Keratinocyte (primary cell): ENCODE measurements around the gene TOMM40. TPM values are rescaled to one million over a fixed set of nuclear protein-coding genes. Genes with fewer than 3 reads are reported as not detected.

Source experiments
- DNase-seq: peaks from one replicate; pipeline ENCODE4 v3.0.0-alpha.2; 2011; ENCODE audit warnings: low read depth, missing footprints, low spot score
- FAIRE-seq: peaks from 2 replicates; lab custom pipeline; 2011; peaks lifted over from hg19 to GRCh38; lab: Jason Lieb, UNC
- H2AFZ ChIP-seq: 2 replicates; pipeline ENCODE4 v1.6.0; 2012; ENCODE audit warnings: low read length, control low read depth, inconsistent platforms; ENCODE audit not compliant: control insufficient read depth
- H3K27ac ChIP-seq: 2 replicates; pipeline ENCODE4 v1.5.1; 2011; ENCODE audit warnings: low read length; ENCODE audit not compliant: control insufficient read depth, insufficient read depth
- H3K27me3 ChIP-seq: 3 replicates; pipeline ENCODE4 v1.6.0; 2011; ENCODE audit warnings: low read length; ENCODE audit not compliant: control insufficient read depth, insufficient read depth; ENCODE audit errors: extremely low read depth
- H3K36me3 ChIP-seq, 2 experiments: 2 replicates in 1 of 2; 3 replicates in 1 of 2; pipeline ENCODE4 v1.5.1; 2011; ENCODE audit warnings: low read length in 2 of 2, mild to moderate bottlenecking in 1 of 2; ENCODE audit not compliant: control insufficient read depth in 2 of 2, insufficient read depth in 2 of 2; ENCODE audit errors: extremely low read depth in 1 of 2
- H3K4me1 ChIP-seq: 3 replicates; pipeline ENCODE4 v1.5.1; 2011; ENCODE audit warnings: low read length; ENCODE audit not compliant: control insufficient read depth, insufficient read depth; ENCODE audit errors: extremely low read depth
- H3K4me2 ChIP-seq: 3 replicates; pipeline ENCODE4 v1.6.0; 2011; ENCODE audit warnings: low read depth, low read length; ENCODE audit not compliant: control insufficient read depth, insufficient read depth; ENCODE audit errors: extremely low read depth
- H3K4me3 ChIP-seq, 3 experiments: fragments of 200-600 bp in 1 of 3; sonication (generic) in 1 of 3; 2 replicates in 2 of 3; 3 replicates in 1 of 3; pipeline ENCODE4 v1.5.1; 2011 to 2016; ENCODE audit warnings: low read length in 3 of 3, mild to moderate bottlenecking in 3 of 3, control low read depth in 2 of 3, inconsistent platforms in 1 of 3, low read depth in 1 of 3, mixed read lengths in 1 of 3, mixed run types in 1 of 3, moderate library complexity in 1 of 3; ENCODE audit not compliant: control insufficient read depth in 2 of 3, insufficient read depth in 2 of 3; ENCODE audit errors: extremely low read depth in 1 of 3
- H3K79me2 ChIP-seq: 2 replicates; pipeline ENCODE4 v1.6.0; 2012; ENCODE audit warnings: low read length; ENCODE audit not compliant: control insufficient read depth, insufficient read depth
- H3K9ac ChIP-seq: 3 replicates; pipeline ENCODE4 v1.6.0; 2011; ENCODE audit warnings: low read length; ENCODE audit not compliant: control insufficient read depth, insufficient read depth; ENCODE audit errors: extremely low read depth
- H3K9me1 ChIP-seq: 3 replicates; pipeline ENCODE4 v1.6.0; 2011; ENCODE audit warnings: low read length; ENCODE audit not compliant: control insufficient read depth, insufficient read depth; ENCODE audit errors: extremely low read depth
- H3K9me3 ChIP-seq: 2 replicates; pipeline ENCODE4 v1.5.1; 2012; ENCODE audit warnings: low read depth, low read length; ENCODE audit not compliant: control insufficient read depth
- H4K20me1 ChIP-seq: 3 replicates; pipeline ENCODE4 v1.6.0; 2011; ENCODE audit warnings: low read length; ENCODE audit not compliant: control insufficient read depth, insufficient read depth; ENCODE audit errors: extremely low read depth
- EZH2 ChIP-seq: IDR thresholded peaks from one replicate; pipeline ENCODE4 v1.6.1; 2012; ENCODE audit warnings: inconsistent platforms, mild to moderate bottlenecking, low read length, moderate library complexity
- dilution Hi-C: fragments of 300-500 bp; cut with MboI; formaldehyde crosslinking; loops from one replicate; pipeline ENCODE4 v1.7.0; 2020; ENCODE audit warnings: low sequenced_read_pairs; ENCODE audit not compliant: extremely low pct_ligation_motif_present
- polyA plus RNA-seq, 5 experiments: library from polyadenylated mRNA; depleted of rRNA in 3 of 5; stranded (reverse) in 3 of 5; stranded (forward) in 1 of 5; unstranded in 1 of 5; fragments of >200 nt; gene quantifications; 1 replicate in 1 of 5; 2 replicates in 3 of 5; 3 replicates in 1 of 5; pipeline versions ENCODE4 v1.2.1 to v1.2.3, GENCODE V29; 2011 to 2012; ENCODE audit warnings: missing spikeins in 2 of 5, low read depth in 1 of 5, low replicate concordance in 1 of 5
- TF ChIP-seq, protein P1 (sequence below), 3 experiments: IDR thresholded peaks in 1 of 3; conservative IDR thresholded peaks in 1 of 3; optimal IDR thresholded peaks in 1 of 3; 2 replicates in 2 of 3; 3 replicates in 1 of 3; pipeline versions ENCODE3 to v1.5.1; 2011; ENCODE audit warnings: low read length in 3 of 3, mild to moderate bottlenecking in 3 of 3, moderate library complexity in 2 of 3, control low read depth in 1 of 3, inconsistent platforms in 1 of 3; ENCODE audit not compliant: insufficient read depth in 2 of 3; ENCODE audit errors: extremely low read depth in 1 of 3

TOMM40 gene
- polyA plus RNA-seq, 1 donor (not counting 4 experiments of a cell fraction or from before 2014, with no cell fraction given) = 46.9 TPM

DNA sequence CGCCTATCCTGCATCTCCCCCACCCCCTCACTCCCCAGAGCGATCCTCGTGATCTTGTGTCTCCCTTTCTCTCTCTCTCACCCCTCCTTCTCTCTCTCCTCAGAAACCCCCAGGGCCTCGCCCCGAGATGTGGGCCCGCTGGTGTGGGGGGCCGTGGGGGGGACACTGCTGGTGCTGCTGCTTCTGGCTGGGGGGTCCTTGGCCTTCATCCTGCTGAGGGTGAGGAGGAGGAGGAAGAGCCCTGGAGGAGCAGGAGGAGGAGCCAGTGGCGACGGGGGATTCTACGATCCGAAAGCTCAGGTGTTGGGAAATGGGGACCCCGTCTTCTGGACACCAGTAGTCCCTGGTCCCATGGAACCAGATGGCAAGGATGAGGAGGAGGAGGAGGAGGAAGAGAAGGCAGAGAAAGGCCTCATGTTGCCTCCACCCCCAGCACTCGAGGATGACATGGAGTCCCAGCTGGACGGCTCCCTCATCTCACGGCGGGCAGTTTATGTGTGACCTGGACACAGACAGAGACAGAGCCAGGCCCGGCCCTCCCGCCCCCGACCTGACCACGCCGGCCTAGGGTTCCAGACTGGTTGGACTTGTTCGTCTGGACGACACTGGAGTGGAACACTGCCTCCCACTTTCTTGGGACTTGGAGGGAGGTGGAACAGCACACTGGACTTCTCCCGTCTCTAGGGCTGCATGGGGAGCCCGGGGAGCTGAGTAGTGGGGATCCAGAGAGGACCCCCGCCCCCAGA is 12.8 kb upstream of the TOMM40 start:
- H3K9me3 ChIP-seq = no peaks in the 10 kb centered on the region
- dilution Hi-C loops = no loop called here
- no peaks in the 10 kb centered on the region for H3K9me1 ChIP-seq
- peaks cover 7% of the 10 kb centered on the region for H3K4me1 ChIP-seq
- FAIRE-seq (no peak), DNase-seq (no peak)
- no peak overlapping the region for H2AFZ ChIP-seq
- TF ChIP-seq, protein P1, sequence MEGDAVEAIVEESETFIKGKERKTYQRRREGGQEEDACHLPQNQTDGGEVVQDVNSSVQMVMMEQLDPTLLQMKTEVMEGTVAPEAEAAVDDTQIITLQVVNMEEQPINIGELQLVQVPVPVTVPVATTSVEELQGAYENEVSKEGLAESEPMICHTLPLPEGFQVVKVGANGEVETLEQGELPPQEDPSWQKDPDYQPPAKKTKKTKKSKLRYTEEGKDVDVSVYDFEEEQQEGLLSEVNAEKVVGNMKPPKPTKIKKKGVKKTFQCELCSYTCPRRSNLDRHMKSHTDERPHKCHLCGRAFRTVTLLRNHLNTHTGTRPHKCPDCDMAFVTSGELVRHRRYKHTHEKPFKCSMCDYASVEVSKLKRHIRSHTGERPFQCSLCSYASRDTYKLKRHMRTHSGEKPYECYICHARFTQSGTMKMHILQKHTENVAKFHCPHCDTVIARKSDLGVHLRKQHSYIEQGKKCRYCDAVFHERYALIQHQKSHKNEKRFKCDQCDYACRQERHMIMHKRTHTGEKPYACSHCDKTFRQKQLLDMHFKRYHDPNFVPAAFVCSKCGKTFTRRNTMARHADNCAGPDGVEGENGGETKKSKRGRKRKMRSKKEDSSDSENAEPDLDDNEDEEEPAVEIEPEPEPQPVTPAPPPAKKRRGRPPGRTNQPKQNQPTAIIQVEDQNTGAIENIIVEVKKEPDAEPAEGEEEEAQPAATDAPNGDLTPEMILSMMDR (optimal IDR thresholded peaks at IDR 0.05 in 1 of 3, IDR thresholded peaks at IDR 0.05 in 1 of 3, conservative IDR thresholded peaks at IDR 0.05 in 1 of 3; ENCODE audit: extremely low read depth in 1 of 3, insufficient read depth in 2 of 3, low read length in 3 of 3) = no peak
- TF ChIP-seq EZH2 = no peak
- H3K27me3 ChIP-seq = no peaks in the 10 kb centered on the region
- H4K20me1 ChIP-seq = no peaks in the 10 kb centered on the region
- no peak overlapping the region for H3K9ac ChIP-seq
- no peaks in the 10 kb centered on the region for H3K79me2 ChIP-seq
- peaks cover 22 to 34% of the 10 kb centered on the region in 2 experiments for H3K36me3 ChIP-seq
- no peak overlapping the region for H3K4me2 ChIP-seq
- H3K4me3 ChIP-seq = no peak overlapping the region
- no peak overlapping the region for H3K27ac ChIP-seq

DNA sequence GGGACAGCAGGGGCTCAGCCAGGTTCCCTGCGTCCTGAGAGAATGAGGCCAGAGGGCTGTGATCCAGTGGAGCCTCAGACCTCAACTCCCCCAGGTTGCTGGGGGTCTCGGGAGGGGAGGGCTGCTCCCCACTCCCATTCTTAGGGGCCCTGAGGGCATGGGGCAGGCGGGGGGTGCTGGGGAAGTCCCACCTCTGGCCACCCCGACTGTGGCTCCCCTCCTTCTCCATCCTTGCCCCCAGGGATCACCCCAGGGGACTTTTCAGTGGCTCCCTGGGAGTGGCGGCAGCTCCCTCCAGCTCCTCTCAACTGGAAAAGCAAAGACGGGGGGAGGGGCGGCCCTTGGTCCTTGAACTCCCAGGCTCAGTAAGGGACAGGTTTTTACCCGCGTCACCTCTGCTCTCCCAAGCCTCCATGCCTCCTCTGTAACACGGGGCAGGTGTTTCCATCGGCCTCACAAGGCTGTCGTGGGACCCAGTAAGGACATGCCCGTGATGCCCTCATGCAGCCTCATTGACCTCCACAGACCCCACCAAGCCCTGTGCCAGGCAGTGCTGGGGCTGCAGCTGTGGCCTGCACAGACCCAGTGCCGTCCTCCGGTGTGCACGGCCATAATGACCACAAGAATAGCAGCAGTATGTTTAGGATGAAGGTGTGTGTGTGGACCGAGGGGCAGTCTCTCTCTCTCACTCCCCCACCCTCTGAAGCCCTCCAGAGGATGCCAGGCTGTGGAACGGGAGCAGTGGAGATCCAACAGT is 11.6 kb upstream of the TOMM40 start:
- TF ChIP-seq EZH2 = no peak
- TF ChIP-seq, protein P1 (optimal IDR thresholded peaks at IDR 0.05 in 1 of 3, IDR thresholded peaks at IDR 0.05 in 1 of 3, conservative IDR thresholded peaks at IDR 0.05 in 1 of 3; ENCODE audit: extremely low read depth in 1 of 3, insufficient read depth in 2 of 3, low read length in 3 of 3) = no peak
- Histone ChIP-seq H3K9ac (no peak overlapping the region), H3K4me1 (peaks cover 7% of the 10 kb centered on the region), H2AFZ (no peak overlapping the region), H3K27me3 (no peaks in the 10 kb centered on the region), H3K4me3 (no peak overlapping the region), H3K79me2 (no peaks in the 10 kb centered on the region), H3K36me3 (peaks cover 19 to 31% of the 10 kb centered on the region in 2 experiments), H3K4me2 (no peak overlapping the region), H3K9me1 (no peaks in the 10 kb centered on the region), H4K20me1 (no peaks in the 10 kb centered on the region), H3K9me3 (no peaks in the 10 kb centered on the region), H3K27ac (no peak overlapping the region)
- DNase-seq (no peak), FAIRE-seq (no peak)
- dilution Hi-C loops = no loop called here
